ENCODE results near the gene TMED8. TPM values are rescaled to one million over a fixed set of nuclear protein-coding genes. Genes with fewer than 3 reads are reported as not detected.

TMED8 gene
- total and polyA plus RNA-seq, 10 of the 15 experiments (the other 5 are each of a cell fraction or from before 2014, with no cell fraction given) = 7.3 to 39.1 (median 26.1) TPM

- TF ChIP-seq NKRF (conservative IDR thresholded peaks at IDR 0.05) = peak; percentile 60; the same call in 1 of the 2 replicates
These were observed 1.5 kb downstream of the TMED8 start (continued) for GRCh38 chr14:77375164-77375950.

GRCh38 chr14:77372304-77372841 lies 4.5 kb downstream of the TMED8 start:
- H3K9me3 ChIP-seq (replicated peaks; ENCODE audit: control insufficient read depth, insufficient read depth, low read length) = no peaks in the 10 kb centered on the region
- H3K4me2 ChIP-seq (ENCODE audit: control insufficient read depth, insufficient read depth) = peak overlapping the region; percentile 88
- peaks cover 22% of the 10 kb centered on the region for H3K4me1 ChIP-seq (ENCODE audit: control insufficient read depth, insufficient read depth, low read length)
- intact Hi-C loops (cut with micrococcal nuclease; ENCODE audit: unreplicated experiment) (loop anchor here (1.0 kb wide), 1 partner anchor 51 kb away; the partner anchor contains the start of gene GSTZ1), in situ Hi-C loops (cut with MboI) (no loop called here)
- POLR2A ChIA-PET = interaction anchor here (1.0 to 1.9 kb wide), 2 partner anchors 13 to 51 kb away, joined by 3 to 12 read pairs; partner anchors contain the start of genes GSTZ1 and POMT2
- RAD21 ChIA-PET (ENCODE audit: unreplicated experiment) = interaction anchor here (0.7 to 2.1 kb wide), 3 partner anchors 10 to 85 kb away, joined by 3 to 8 read pairs (median 3); partner anchors contain the start of gene VIPAS39
- DNase-seq (ENCODE audit: low read depth, low spot score) = peak; percentile 83
- no peaks in the 10 kb centered on the region; a peak in 1 of 4 replicates for H3K36me3 ChIP-seq (ENCODE audit: control insufficient read depth in 2 of 2, insufficient read depth in 2 of 2, low read length in 1 of 2)
- BruUV-seq (replicated peaks) = no TSS peak
- H3K27me3 ChIP-seq (replicated peaks in 1 of 2; ENCODE audit: control insufficient read depth in 2 of 2, insufficient read depth in 2 of 2, low read length in 1 of 2) = no peaks in the 10 kb centered on the region
- ATAC-seq = peak; percentile 50
- peaks cover 71% of the 10 kb centered on the region for H3K79me2 ChIP-seq (ENCODE audit: control insufficient read depth, insufficient read depth, low read length)
- 0% methylated on average over 4 of the region's 4 CpGs for WGBS (ENCODE audit: insufficient coverage, insufficient replicate concordance, low lambda C conversion rate, missing lambda C conversion rate)
- peak overlapping the region; percentile 56 for H2AFZ ChIP-seq (ENCODE audit: control insufficient read depth, low read depth, low read length)
- peak overlapping the region; percentile 55 for H3K9ac ChIP-seq (ENCODE audit: control insufficient read depth, insufficient read depth, low read length)
- peak overlapping the region; percentile 66 for H3K4me3 ChIP-seq
- H3K27ac ChIP-seq (ENCODE audit: control insufficient read depth, insufficient read depth) = peak overlapping the region; percentile 81
- H4K20me1 ChIP-seq (ENCODE audit: control insufficient read depth, insufficient read depth) = no peaks in the 10 kb centered on the region
- FAIRE-seq = peak; percentile 83
- SMC1A ChIA-PET (ENCODE audit: uncharacterized antibody, unreplicated experiment) = interaction anchor here (0.6 to 1.2 kb wide), 6 partner anchors 9 to 87 kb away, joined by 3 to 5 read pairs (median 3); partner anchors contain the start of genes GSTZ1 and POMT2
- CTCF ChIA-PET = interaction anchor here (1.6 to 1.9 kb wide), 2 partner anchors 56 kb away, joined by 5 to 7 read pairs; no protein-coding TSS in a partner anchor
- peak; percentile 95; the same call in 1 of the 2 replicates for TF ChIP-seq ZBED1 (IDR thresholded peaks at IDR 0.05; ENCODE audit: borderline replicate concordance)
- no peak for TF ChIP-seq MYB (IDR thresholded peaks at IDR 0.05; ENCODE audit: borderline replicate concordance, low read depth, low read length)
- TF ChIP-seq SP1 (IDR thresholded peaks at IDR 0.05; ENCODE audit: low read depth, low read length) = no peak
- TF ChIP-seq IKZF1 (conservative IDR thresholded peaks at IDR 0.05) = peak; percentile 80
- TF ChIP-seq NR2F1 (conservative IDR thresholded peaks at IDR 0.05) = peak; percentile 92
- TF ChIP-seq RAD51 (IDR thresholded peaks at IDR 0.05) = peak; percentile 84
- TF ChIP-seq ZNF592 (IDR thresholded peaks at IDR 0.05) = no peak; the same call in 1 of the 2 replicates
- peak; percentile 73 for TF ChIP-seq MEF2B (IDR thresholded peaks at IDR 0.05; ENCODE audit: partially characterized antibody, poor library complexity, severe bottlenecking)
- no peak for TF ChIP-seq HDAC2 (IDR thresholded peaks at IDR 0.05)
- TF ChIP-seq YBX1 (IDR thresholded peaks at IDR 0.05) = no peak
- TF ChIP-seq POLR2A (IDR thresholded peaks at IDR 0.05; ENCODE audit: low read depth, low read length) = no peak
- no peak; the same call in none of the 2 replicates for TF ChIP-seq JUNB (IDR thresholded peaks at IDR 0.05)
- no peak for TF ChIP-seq BMI1 (IDR thresholded peaks at IDR 0.05; ENCODE audit: borderline replicate concordance)
- 0 out of 2 replicates have a peak, but pooled peaks have one; percentile 33 for TF ChIP-seq GATAD2B (conservative IDR thresholded peaks at IDR 0.05; ENCODE audit: low read depth)
- TF ChIP-seq KLF5 (IDR thresholded peaks at IDR 0.05; ENCODE audit: partially characterized antibody) = peak; percentile 24
- TF ChIP-seq ASH2L (IDR thresholded peaks at IDR 0.05; ENCODE audit: borderline replicate concordance, low read depth) = no peak
